ENCODE data around the gene KCNN1.

Gene KCNN1

GRCh38 chr19:18000480-18000914 is 33.6 kb downstream of the KCNN1 start (continued):
- TF ChIP-seq REST (tag by site-specific recombination; IDR thresholded peaks at IDR 0.05) (no peak), ZNF37A (tag by site-specific recombination; IDR thresholded peaks at IDR 0.05) (no peak), ZNF354C (tag by site-specific recombination; IDR thresholded peaks at IDR 0.05; ENCODE audit: borderline replicate concordance, low read depth) (no peak), MZF1 (tag by site-specific recombination; IDR thresholded peaks at IDR 0.05; ENCODE audit: borderline replicate concordance) (no peak), SETDB1 (IDR thresholded peaks at IDR 0.05; ENCODE audit: insufficient read length, low read length) (no peak), ZSCAN18 (tag by site-specific recombination; IDR thresholded peaks at IDR 0.05) (no peak), ZNF366 (tag by site-specific recombination; conservative IDR thresholded peaks at IDR 0.05) (peak; percentile 96), TSHZ1 (tag by site-specific recombination; IDR thresholded peaks at IDR 0.05; ENCODE audit: borderline replicate concordance) (no peak), ZNF449 (tag by site-specific recombination; IDR thresholded peaks at IDR 0.05) (no peak), ZNF76 (tag by site-specific recombination; IDR thresholded peaks at IDR 0.05; ENCODE audit: borderline replicate concordance, low read depth) (no peak), ZNF121 (tag by site-specific recombination; IDR thresholded peaks at IDR 0.05) (peak; percentile 73), ZNF645 (tag by site-specific recombination; IDR thresholded peaks at IDR 0.05) (no peak), KLF17 (tag by site-specific recombination; IDR thresholded peaks at IDR 0.05) (no peak), ZNF114 (tag by site-specific recombination; IDR thresholded peaks at IDR 0.05) (no peak), ZBTB10 (tag by site-specific recombination; IDR thresholded peaks at IDR 0.05) (no peak), ZNF202 (tag by site-specific recombination; IDR thresholded peaks at IDR 0.05; ENCODE audit: borderline replicate concordance) (no peak), ZNF23 (tag by site-specific recombination; IDR thresholded peaks at IDR 0.05; ENCODE audit: borderline replicate concordance) (no peak), YY1 (tag by site-specific recombination; IDR thresholded peaks at IDR 0.05) (no peak), ZBTB17 (tag by site-specific recombination; IDR thresholded peaks at IDR 0.05) (peak; percentile 57; the same call in 1 of the 2 replicates), ZNF548 (tag by site-specific recombination; IDR thresholded peaks at IDR 0.05) (no peak), ZFP3 (tag by site-specific recombination; IDR thresholded peaks at IDR 0.05; ENCODE audit: low read depth) (no peak), HOXA7 (CRISPR knock-in tag; IDR thresholded peaks at IDR 0.05; ENCODE audit: borderline replicate concordance) (no peak), ZSCAN30 (tag by site-specific recombination; IDR thresholded peaks at IDR 0.05) (no peak), ZNF555 (tag by site-specific recombination; conservative IDR thresholded peaks at IDR 0.05) (no peak), SALL2 (tag by site-specific recombination; IDR thresholded peaks at IDR 0.05; ENCODE audit: borderline replicate concordance) (no peak)

All from HEK293 (cell line).